GM19455 (cell line): ENCODE results near the gene PAN3.
"Not testable (repeated sequence)": the region's sequence is repeated elsewhere in the genome, so short reads cannot be mapped to it uniquely, and the experiment has no call there.

ENCODE experiments used
- ATAC-seq: cut with Tn5 transposase; IDR thresholded peaks from one replicate; pipeline ENCODE4 v1.9.1; 2021; ENCODE audit not compliant: unreplicated experiment

PAN3 gene

GRCh38 chr13:28137596-28137995, 749 bp upstream of the PAN3 start:
- no peak for ATAC-seq

GRCh38 chr13:28138756-28139470, 568 bp downstream of the PAN3 start:
- ATAC-seq = peak; percentile 44

GRCh38 chr13:28140433-28141125, 2.2 kb downstream of the PAN3 start:
- ATAC-seq = no peak

GRCh38 chr13:28141542-28141941, 3.2 kb downstream of the PAN3 start:
- ATAC-seq = not testable (repeated sequence)

GRCh38 chr13:28145049-28145448, 6.7 kb downstream of the PAN3 start:
- no peak for ATAC-seq

GRCh38 chr13:28147495-28147894, 9.2 kb downstream of the PAN3 start:
- no peak for ATAC-seq

- ATAC-seq = no peak
Observed at GRCh38 chr13:28159057-28159456, 20.7 kb downstream of the PAN3 start.

- no peak for ATAC-seq
Observed at GRCh38 chr13:28161370-28161769, 23.0 kb downstream of the PAN3 start.

GRCh38 chr13:28163587-28163986, 25.2 kb downstream of the PAN3 start:
- no peak for ATAC-seq

- ATAC-seq = no peak
Observed at GRCh38 chr13:28166257-28166656, 27.9 kb downstream of the PAN3 start.

GRCh38 chr13:28171266-28171665, 32.9 kb downstream of the PAN3 start:
- ATAC-seq = no peak

- no peak for ATAC-seq
Observed at GRCh38 chr13:28172947-28173346, 34.6 kb downstream of the PAN3 start.

- ATAC-seq = no peak
Observed at GRCh38 chr13:28173793-28174192, 35.4 kb downstream of the PAN3 start.

GRCh38 chr13:28177327-28177726, 39.0 kb downstream of the PAN3 start:
- no peak for ATAC-seq

- ATAC-seq = no peak
Observed at GRCh38 chr13:28177877-28178276, 39.5 kb downstream of the PAN3 start.

GRCh38 chr13:28179974-28180373, 41.6 kb downstream of the PAN3 start:
- ATAC-seq = no peak

GRCh38 chr13:28181413-28181812, 43.1 kb downstream of the PAN3 start:
- ATAC-seq = no peak

- no peak for ATAC-seq
Observed at GRCh38 chr13:28185256-28185655, 46.9 kb downstream of the PAN3 start.

GRCh38 chr13:28199089-28199488, 60.7 kb downstream of the PAN3 start:
- no peak for ATAC-seq

- ATAC-seq = no peak
Observed at GRCh38 chr13:28204043-28204442, 65.7 kb downstream of the PAN3 start.

GRCh38 chr13:28204690-28205443, 66.5 kb downstream of the PAN3 start:
- no peak for ATAC-seq

GRCh38 chr13:28218679-28219078, 80.3 kb downstream of the PAN3 start:
- ATAC-seq = no peak
